T-helper 17 cell (primary cell): ENCODE data around the gene MROH2A. TPM values are rescaled to one million over a fixed set of nuclear protein-coding genes. Genes with fewer than 3 reads are reported as not detected.

Experiments
- ATAC-seq: fragments of 150-1000 bp; cut with Tn5 transposase; 2 replicates; pipeline ENCODE4 v1.10.0; 2021; ENCODE audit warnings: mild to moderate bottlenecking, moderate library complexity
- DNase-seq, 3 donors: peaks; one replicate each; pipeline versions ENCODE4 v3.0.0 to v3.0.0-alpha.2; 2020 to 2021
- H3K9me3 ChIP-seq: one replicate; pipeline ENCODE4 v1.7.0; 2013; ENCODE audit warnings: low read length, mild to moderate bottlenecking; ENCODE audit not compliant: control insufficient read depth, poor library complexity, severe bottlenecking
- H3K27ac Mint-ChIP-seq: one replicate; pipeline ENCODE4 v1.8.0; 2022; ENCODE audit warnings: mild to moderate bottlenecking, moderate library complexity, mixed read lengths
- H3K27me3 Mint-ChIP-seq: one replicate; pipeline ENCODE4 v1.8.0; 2022; ENCODE audit warnings: mixed read lengths
- H3K36me3 Mint-ChIP-seq: one replicate; pipeline ENCODE4 v1.8.0; 2022; ENCODE audit warnings: low read depth, mixed read lengths
- H3K4me1 Mint-ChIP-seq: one replicate; pipeline ENCODE4 v1.8.0; 2022; ENCODE audit warnings: mild to moderate bottlenecking, mixed read lengths
- H3K4me3 Mint-ChIP-seq: one replicate; pipeline ENCODE4 v1.8.0; 2022; ENCODE audit warnings: mild to moderate bottlenecking, moderate library complexity, mixed read lengths
- total RNA-seq, 4 donors: library from RNA in 2 of 4; stranded (reverse) in 2 of 4; gene quantifications; one replicate each; pipeline ENCODE4 v1.2.3 and lab custom pipeline; 2022 to 2026

Gene MROH2A
- total RNA-seq, 2 donors from 2014 or later, result not detected

- peaks cover 3% of the 10 kb centered on the region for H3K36me3 Mint-ChIP-seq
- ATAC-seq (no peak), DNase-seq (no peak)
- peaks cover 31% of the 10 kb centered on the region for H3K27me3 Mint-ChIP-seq
- H3K9me3 ChIP-seq, result no peaks in the 10 kb centered on the region
- no peak overlapping the region for H3K4me3 Mint-ChIP-seq
- H3K27ac Mint-ChIP-seq, result no peak overlapping the region
- no peaks in the 10 kb centered on the region for H3K4me1 Mint-ChIP-seq
Observed at GRCh38 chr2:233773854-233774253, 4.3 kb upstream of the MROH2A start.

GRCh38 chr2:233775414-233775813 lies 2.7 kb upstream of the MROH2A start:
- H3K4me3 Mint-ChIP-seq, result no peak overlapping the region
- no peak overlapping the region for H3K27ac Mint-ChIP-seq
- H3K4me1 Mint-ChIP-seq, result no peaks in the 10 kb centered on the region

GRCh38 chr2:233779722-233780121 lies 1.6 kb downstream of the MROH2A start:
- peaks cover 23% of the 10 kb centered on the region for H3K27me3 Mint-ChIP-seq
- no peak for ATAC-seq
- H3K36me3 Mint-ChIP-seq, result no peaks in the 10 kb centered on the region
- no peak overlapping the region for H3K27ac Mint-ChIP-seq
- no peaks in the 10 kb centered on the region for H3K4me1 Mint-ChIP-seq
- DNase-seq, result no peak
- H3K4me3 Mint-ChIP-seq, result no peak overlapping the region
- H3K9me3 ChIP-seq, result no peaks in the 10 kb centered on the region

More at GRCh38 chr2:233775414-233775813, 2.7 kb upstream of the MROH2A start:
- ATAC-seq (no peak), DNase-seq (no peak)
- no peaks in the 10 kb centered on the region for H3K9me3 ChIP-seq
- no peaks in the 10 kb centered on the region for H3K36me3 Mint-ChIP-seq
- H3K27me3 Mint-ChIP-seq, result peaks cover 27% of the 10 kb centered on the region

GRCh38 chr2:233780771-233781170 lies 2.6 kb downstream of the MROH2A start:
- Mint-ChIP-seq H3K36me3 (no peaks in the 10 kb centered on the region), H3K27me3 (peaks cover 14% of the 10 kb centered on the region), H3K4me3 (no peak overlapping the region), H3K27ac (no peak overlapping the region), H3K4me1 (no peaks in the 10 kb centered on the region)
- no peaks in the 10 kb centered on the region for H3K9me3 ChIP-seq
- DNase-seq (no peak), ATAC-seq (no peak)

DNA sequence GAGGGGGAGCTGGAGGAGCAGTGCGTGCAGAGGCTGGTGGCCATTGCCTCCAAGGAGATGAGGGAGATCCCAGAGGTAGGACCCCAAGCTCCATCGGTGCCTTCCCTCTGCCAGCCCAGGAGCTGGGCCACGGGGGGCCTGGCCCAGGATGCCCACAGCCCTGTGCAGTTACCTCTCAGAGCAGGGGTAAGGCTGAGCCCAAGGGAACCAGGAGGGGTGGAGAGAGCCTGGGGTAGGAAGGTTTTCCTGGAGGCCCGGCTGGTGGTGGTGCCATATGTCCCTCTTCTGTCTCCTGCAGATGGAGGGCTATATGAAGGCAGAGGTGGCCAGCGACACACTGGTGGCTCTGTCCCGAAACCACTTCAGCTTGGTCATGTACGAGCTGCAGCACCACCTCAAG lies 11.4 kb downstream of the MROH2A start:
- no peak overlapping the region for H3K4me3 Mint-ChIP-seq
- H3K27me3 Mint-ChIP-seq, result peaks cover 11% of the 10 kb centered on the region
- H3K36me3 Mint-ChIP-seq, result no peaks in the 10 kb centered on the region
- H3K4me1 Mint-ChIP-seq, result peaks cover 4% of the 10 kb centered on the region
- no peak for DNase-seq
- no peak for ATAC-seq
- no peaks in the 10 kb centered on the region for H3K9me3 ChIP-seq
- H3K27ac Mint-ChIP-seq, result no peak overlapping the region

- DNase-seq (no peak), ATAC-seq (no peak)
- H3K27ac Mint-ChIP-seq, result no peak overlapping the region
- H3K9me3 ChIP-seq, result no peaks in the 10 kb centered on the region
- H3K27me3 Mint-ChIP-seq, result peaks cover 7% of the 10 kb centered on the region
- H3K36me3 Mint-ChIP-seq, result no peaks in the 10 kb centered on the region
- no peak overlapping the region for H3K4me3 Mint-ChIP-seq
- peaks cover 4% of the 10 kb centered on the region for H3K4me1 Mint-ChIP-seq
Observed at GRCh38 chr2:233791151-233791882, 13.2 kb downstream of the MROH2A start.

GRCh38 chr2:233791883-233792329 lies 13.8 kb downstream of the MROH2A start:
- H3K27me3 Mint-ChIP-seq, result peaks cover 4% of the 10 kb centered on the region
- no peaks in the 10 kb centered on the region for H3K9me3 ChIP-seq
- peaks cover 4% of the 10 kb centered on the region for H3K4me1 Mint-ChIP-seq
- no peak overlapping the region for H3K4me3 Mint-ChIP-seq
- ATAC-seq (no peak), DNase-seq (no peak)
- H3K27ac Mint-ChIP-seq, result no peak overlapping the region
- H3K36me3 Mint-ChIP-seq, result no peaks in the 10 kb centered on the region

DNA sequence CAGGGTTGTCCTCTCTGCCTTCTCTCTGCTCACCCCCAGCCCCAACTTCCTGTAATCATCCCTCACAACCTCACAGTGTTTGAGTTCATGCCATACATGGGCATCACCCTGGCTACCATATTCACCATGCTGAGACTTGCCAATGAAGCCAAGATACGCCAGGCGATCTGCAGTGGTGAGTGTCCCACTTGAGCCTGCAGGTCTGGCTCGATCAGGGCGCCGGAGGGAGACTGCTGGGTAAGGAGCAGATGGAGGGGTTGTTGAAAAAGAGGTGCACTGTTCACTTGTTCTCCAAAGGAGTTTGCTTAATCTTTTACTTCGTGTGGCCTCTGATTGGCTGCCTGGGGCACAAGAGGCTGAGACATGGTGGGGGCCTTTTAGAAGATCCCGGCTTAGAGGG lies 14.6 kb downstream of the MROH2A start:
- no peaks in the 10 kb centered on the region for H3K36me3 Mint-ChIP-seq
- H3K4me1 Mint-ChIP-seq, result peaks cover 4% of the 10 kb centered on the region
- peaks cover 5% of the 10 kb centered on the region for H3K27me3 Mint-ChIP-seq
- H3K9me3 ChIP-seq, result no peaks in the 10 kb centered on the region
- no peak overlapping the region for H3K4me3 Mint-ChIP-seq
- no peak for ATAC-seq
- no peak overlapping the region for H3K27ac Mint-ChIP-seq
- DNase-seq, result no peak

DNA sequence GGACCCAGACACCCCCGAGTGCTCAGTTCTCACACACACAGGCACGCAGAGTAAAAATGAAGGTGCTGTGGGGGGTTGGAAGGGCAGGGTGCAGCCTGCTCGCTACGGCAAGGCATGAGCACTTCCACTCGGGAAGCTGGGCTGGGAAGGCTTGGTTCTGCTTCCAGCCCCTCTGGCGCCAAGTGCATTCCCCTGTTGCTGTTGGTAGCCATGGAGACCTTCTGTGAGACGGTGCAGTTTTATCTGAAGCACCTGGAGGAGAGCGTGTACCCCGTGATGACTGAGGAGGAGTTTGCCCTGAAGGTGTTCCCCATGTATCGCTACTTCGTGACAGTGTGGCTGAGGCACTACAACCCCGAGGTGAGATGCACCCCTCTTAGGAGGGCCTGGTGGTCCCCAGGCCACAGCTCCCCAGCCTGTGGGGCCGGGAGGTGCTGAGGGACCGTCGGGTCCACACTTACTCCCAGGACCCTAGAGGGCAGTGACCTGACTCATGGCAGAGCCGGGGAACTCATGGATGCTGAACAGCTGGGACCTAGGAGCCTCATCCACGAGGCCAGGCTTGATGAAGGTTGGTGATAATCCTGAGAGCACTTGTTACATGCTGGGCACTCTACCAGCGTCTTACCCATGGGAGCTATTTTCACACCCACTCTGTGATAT lies 15.5 kb downstream of the MROH2A start:
- Mint-ChIP-seq H3K27ac (no peak overlapping the region), H3K4me1 (peaks cover 4% of the 10 kb centered on the region), H3K4me3 (no peak overlapping the region), H3K36me3 (no peaks in the 10 kb centered on the region), H3K27me3 (peaks cover 13% of the 10 kb centered on the region)
- ATAC-seq (no peak), DNase-seq (no peak)
- H3K9me3 ChIP-seq, result no peaks in the 10 kb centered on the region

- DNase-seq, result no peak
- Mint-ChIP-seq H3K27ac (no peak overlapping the region), H3K36me3 (no peaks in the 10 kb centered on the region), H3K4me3 (no peak overlapping the region), H3K4me1 (peaks cover 4% of the 10 kb centered on the region), H3K27me3 (peaks cover 19% of the 10 kb centered on the region)
- H3K9me3 ChIP-seq, result no peaks in the 10 kb centered on the region
- ATAC-seq, result no peak
Observed at GRCh38 chr2:233794128-233794658, 16.1 kb downstream of the MROH2A start.

GRCh38 chr2:233795735-233796171 lies 17.6 kb downstream of the MROH2A start:
- no peak overlapping the region for H3K4me3 Mint-ChIP-seq
- H3K36me3 Mint-ChIP-seq, result no peaks in the 10 kb centered on the region
- DNase-seq (no peak), ATAC-seq (no peak)
- no peak overlapping the region for H3K27ac Mint-ChIP-seq
- peaks cover 20% of the 10 kb centered on the region for H3K27me3 Mint-ChIP-seq
- no peaks in the 10 kb centered on the region for H3K9me3 ChIP-seq
- H3K4me1 Mint-ChIP-seq, result no peaks in the 10 kb centered on the region

DNA sequence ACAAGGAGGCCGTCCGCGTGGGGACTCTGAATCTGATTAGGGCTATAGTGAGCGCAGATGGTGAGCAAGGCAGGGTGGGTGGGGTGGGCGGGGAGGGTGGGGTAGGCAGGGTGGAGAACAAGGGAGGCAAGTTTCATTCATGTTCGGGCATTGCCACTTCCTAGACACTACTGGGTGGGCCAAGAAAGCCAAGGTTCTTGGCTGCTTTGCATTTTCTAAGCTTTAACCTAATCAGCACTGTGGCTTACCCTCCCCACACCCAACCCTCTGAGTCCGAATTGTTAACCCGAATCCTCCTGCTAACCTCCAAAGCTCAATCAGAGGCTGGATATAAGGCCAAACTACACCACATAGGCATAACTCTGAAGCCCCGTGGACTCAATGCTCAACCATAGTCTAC lies 18.1 kb downstream of the MROH2A start:
- Mint-ChIP-seq H3K4me1 (no peaks in the 10 kb centered on the region), H3K36me3 (no peaks in the 10 kb centered on the region), H3K27ac (no peak overlapping the region), H3K4me3 (no peak overlapping the region), H3K27me3 (peaks cover 20% of the 10 kb centered on the region)
- no peak for ATAC-seq
- no peaks in the 10 kb centered on the region for H3K9me3 ChIP-seq
- no peak for DNase-seq

DNA sequence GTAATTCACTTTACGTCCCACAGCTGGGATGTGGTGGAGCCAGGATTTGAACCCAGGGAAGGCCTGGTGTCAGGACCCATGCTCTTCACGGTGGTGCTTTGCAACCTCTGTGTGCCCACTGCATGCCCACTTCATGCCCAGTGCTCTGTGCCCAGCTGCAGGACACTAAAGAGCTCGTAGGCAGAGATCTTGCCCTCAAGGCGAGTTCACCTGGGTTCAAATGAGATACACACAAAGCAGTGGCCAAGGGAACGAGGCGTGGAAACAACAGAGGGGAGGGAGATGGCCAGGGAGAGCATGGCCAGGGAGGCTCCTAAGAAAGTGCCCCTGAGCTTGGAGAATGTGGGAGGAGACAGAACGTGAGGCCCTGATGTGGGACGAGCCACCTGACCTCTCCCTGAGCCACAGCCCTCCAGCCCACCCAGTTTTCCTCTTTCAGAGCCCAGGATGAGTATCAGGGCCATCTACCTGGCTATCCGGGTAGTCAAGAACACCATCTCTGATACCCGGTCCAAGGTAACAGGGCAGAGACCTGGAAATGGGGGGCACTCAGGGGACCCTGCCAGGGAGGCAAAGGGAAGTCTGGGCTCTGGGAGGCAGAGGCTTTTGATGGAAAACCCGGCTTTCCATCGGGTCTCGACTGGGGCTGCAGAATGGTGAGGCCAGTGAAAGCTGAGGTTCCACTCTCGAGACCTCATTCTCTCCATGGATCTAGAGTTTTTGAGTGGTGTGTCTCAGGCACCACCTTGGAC lies 20.4 kb downstream of the MROH2A start:
- no peak overlapping the region for H3K4me3 Mint-ChIP-seq
- no peaks in the 10 kb centered on the region for H3K4me1 Mint-ChIP-seq
- peaks cover 29% of the 10 kb centered on the region for H3K27me3 Mint-ChIP-seq
- no peak for ATAC-seq
- DNase-seq, result no peak
- no peaks in the 10 kb centered on the region for H3K9me3 ChIP-seq
- no peaks in the 10 kb centered on the region for H3K36me3 Mint-ChIP-seq
- no peak overlapping the region for H3K27ac Mint-ChIP-seq
